Activated CD4-positive, CD25-positive, alpha-beta regulatory T cell treated with anti-CD3 and anti-CD28 coated beads, Interleukin-2, amount 50 U/mL, for 72 hours (primary cell): ENCODE results near the gene TTLL10.

ENCODE experiments used
- DNase-seq: peaks from one replicate; pipeline ENCODE4 v3.0.0; 2021

TTLL10 gene

GRCh38 chr1:1225238-1225845 is 51.7 kb downstream of the TTLL10 start:
- no peak for DNase-seq

DNA sequence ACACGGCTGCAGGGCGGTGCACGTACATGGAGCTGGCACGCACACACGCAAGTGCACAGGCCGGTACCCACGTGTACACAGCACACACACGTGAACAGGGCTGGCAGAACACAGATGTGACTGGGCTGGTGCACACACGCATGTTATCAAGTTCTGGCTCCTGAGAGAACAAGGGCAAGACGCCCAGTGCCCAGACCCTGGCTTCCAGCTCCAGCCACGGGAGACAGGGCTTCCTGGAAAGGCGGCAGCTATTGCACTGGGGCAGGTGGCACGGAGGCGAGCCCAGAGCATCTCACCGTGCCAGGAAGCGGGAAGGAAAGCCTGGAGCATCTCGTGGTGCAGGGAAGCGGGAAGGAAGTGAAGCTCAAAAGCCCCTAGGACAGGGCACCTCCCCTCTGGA is 52.2 kb downstream of the TTLL10 start:
- no peak for DNase-seq

DNA sequence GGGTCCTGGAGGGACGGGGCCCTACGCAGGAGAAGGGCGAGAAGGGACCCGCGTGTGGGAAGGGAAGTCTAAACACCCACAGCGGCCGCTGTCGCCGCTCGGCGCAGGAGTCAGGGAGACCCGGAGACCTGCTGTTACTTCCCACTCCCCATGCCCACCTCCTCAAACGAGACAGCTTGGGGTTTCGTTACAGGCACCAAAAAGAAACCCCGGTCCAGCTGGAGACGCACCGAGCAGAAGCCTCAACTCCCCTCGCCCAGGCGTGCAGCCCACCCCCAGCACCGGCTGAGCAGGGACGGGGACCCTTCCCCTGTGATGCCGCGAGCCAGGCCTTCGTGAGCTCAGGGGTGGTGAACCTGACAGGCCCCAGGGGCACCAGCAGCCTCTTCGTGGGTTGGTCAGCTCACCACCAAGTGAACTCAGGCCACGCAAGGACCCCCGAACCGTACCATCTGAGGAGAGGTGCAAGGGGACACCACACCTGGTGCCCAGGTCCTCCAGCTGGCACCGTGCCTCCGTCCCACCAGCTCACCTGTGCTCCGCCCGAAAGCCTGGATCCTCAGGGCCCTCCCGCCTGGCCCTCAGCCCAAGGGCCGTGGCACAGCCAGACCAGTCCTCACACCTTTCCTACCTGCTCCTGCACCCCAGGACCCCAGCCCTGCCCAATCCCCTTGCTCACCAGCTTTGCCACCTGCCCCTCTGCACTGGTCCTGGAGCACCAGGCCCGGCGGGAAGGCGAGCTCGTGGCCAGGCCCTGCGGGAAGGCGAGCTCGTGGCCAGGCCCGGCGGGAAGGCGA is 53.1 kb downstream of the TTLL10 start:
- no peak for DNase-seq

DNA sequence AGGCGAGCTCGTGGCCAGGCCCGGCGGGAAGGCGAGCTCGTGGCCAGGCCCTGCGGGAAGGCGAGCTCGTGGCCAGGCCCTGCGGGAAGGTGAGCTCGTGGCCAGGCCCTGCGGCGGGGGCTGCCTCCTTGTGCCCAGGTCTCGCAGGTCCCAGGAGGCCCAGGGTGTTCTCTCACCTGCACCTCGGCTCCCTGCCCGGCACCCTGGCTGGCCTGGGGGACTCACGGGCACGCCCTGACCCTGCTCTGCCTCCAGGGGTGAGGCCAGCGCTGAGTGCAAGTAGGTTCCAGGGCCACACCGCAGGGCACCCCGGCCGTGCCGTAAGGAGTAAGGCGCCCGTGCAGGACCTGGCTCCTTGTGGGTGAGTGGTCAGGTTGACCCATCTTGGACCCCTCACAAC is 53.7 kb downstream of the TTLL10 start:
- DNase-seq, result no peak

- DNase-seq, result no peak
Measured at GRCh38 chr1:1228187-1228586, 54.5 kb downstream of the TTLL10 start.

DNA sequence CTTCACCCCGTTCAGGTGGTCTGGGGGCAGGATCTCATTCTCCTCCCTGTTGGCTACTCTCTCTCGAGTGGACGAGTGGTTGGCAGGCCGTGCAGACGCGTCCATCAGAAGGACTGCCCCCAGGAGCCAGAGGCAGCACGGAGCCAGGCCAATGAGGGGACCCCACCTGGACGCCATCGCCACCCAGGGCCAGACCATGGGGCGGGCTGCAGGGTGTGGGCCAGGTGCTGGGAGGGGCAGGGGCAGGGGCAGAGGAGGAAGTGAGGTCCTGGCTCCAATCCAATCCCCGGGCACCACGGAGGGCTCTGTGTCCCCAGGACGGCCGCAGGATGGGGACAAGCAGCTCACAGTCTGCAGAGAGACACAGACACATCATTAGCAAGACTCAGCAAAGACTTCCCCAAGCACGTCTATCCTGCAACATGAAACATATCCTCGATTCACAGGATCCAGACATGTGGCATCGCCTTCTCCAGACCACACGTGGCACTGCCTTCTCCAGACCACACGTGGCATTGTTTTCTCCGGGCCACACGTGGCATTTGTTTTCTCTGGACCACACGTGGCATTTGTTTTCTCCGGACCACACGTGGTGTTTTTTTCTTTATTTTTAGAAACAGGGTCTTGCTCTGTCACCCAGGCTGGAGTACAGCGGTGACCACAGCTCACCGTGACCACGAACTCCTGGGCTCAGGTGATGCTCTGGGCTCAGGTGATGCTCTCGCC is 55.1 kb downstream of the TTLL10 start:
- no peak for DNase-seq

DNA sequence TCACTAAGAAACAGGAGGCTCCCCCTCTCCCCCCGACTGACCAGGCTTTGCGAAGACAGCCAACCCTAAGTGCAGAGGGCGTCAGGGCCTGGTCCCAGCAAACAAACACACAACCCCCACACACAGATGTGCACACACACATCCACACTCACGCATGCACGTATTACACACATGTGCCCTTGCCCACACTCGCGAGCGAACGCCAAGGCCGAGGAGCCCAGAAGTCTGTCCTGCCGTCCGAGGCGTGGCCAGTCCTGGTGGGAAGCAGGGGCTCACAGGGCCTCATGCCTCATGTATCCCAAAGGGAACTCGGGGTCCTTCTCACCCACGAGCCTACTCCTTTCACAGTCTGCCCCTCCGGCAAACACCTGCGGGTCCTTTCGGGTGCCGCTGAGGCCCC is 56.1 kb downstream of the TTLL10 start:
- no peak for DNase-seq

- no peak for DNase-seq
Measured at GRCh38 chr1:1230656-1231399, 57.1 kb downstream of the TTLL10 start.

DNA sequence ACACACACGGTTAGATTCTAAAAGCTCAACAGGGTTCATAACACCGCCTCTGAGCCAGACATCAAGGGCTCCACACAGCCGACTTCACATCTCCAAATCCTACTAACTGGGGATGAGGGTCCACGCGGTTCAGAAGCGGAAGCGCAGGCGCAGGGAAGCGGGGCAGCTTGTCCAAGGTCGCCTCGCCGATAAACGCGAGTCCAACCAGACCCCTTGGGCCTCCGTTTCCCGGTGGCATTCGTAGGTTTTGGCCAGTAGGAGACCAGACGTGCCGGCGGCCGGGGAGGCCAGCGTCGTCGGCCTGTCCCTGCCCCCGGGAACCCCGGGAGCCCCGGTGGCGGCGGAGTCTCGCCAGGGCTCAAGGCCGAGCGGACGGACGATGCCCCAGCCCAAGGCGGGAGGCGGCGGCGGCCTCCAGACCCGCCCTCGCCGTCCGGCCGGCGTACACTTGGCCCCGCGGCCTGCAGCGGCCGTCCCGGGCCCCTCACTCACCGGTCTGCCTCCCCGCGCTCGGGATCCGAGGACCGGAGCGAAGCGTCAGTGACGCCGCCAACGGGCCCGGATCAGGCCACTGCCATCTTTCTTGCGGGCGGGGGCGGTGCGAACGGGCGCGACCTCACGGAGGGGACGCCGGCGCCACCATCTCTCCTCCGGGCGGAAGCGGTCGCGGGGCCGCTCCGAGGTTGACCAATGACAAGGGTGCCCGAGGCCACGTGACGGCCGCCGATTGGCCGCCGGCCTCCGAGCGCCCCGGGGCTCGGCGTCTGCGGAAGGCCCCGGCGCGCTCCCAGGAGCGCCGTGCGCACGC is 57.9 kb downstream of the TTLL10 start, which contains the start of gene SDF4:
Gene SDF4, minus strand, starts transcription at position 602 of the 808 bp plus-strand sequence. CDS start 3,229 bp downstream, outside the sequence.
- peak; percentile 97 for DNase-seq

GRCh38 chr1:1232208-1232795 is 58.6 kb downstream of the TTLL10 start, which contains the start of gene B3GALT6:
TSS of gene B3GALT6 (plus strand) at chr1:1232237. CDS start at chr1:1232279, 42 bp downstream.
- DNase-seq, result no peak

DNA sequence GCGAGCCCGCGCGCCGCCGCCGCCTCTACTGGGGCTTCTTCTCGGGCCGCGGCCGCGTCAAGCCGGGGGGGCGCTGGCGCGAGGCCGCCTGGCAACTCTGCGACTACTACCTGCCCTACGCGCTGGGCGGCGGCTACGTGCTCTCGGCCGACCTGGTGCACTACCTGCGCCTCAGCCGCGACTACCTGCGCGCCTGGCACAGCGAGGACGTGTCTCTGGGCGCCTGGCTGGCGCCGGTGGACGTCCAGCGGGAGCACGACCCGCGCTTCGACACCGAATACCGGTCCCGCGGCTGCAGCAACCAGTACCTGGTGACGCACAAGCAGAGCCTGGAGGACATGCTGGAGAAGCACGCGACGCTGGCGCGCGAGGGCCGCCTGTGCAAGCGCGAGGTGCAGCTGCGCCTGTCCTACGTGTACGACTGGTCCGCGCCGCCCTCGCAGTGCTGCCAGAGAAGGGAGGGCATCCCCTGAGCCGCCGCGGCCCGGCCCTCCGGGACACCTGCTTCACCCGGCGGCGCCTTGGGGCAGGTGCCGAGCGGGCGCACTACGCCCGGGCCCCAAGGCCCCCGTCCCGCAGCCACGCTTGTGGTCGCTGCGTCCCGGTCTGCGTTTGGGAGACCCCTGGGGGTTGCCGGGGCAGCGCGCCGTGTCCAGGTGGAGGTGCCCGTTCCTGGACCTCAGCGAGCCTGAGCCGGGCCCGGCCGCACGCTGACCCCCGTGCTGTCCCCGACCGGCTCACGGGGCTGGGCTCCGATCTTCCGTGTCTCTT is 59.3 kb downstream of the TTLL10 start:
- no peak for DNase-seq

GRCh38 chr1:1233567-1233892 is 59.9 kb downstream of the TTLL10 start:
- DNase-seq, result no peak

DNA sequence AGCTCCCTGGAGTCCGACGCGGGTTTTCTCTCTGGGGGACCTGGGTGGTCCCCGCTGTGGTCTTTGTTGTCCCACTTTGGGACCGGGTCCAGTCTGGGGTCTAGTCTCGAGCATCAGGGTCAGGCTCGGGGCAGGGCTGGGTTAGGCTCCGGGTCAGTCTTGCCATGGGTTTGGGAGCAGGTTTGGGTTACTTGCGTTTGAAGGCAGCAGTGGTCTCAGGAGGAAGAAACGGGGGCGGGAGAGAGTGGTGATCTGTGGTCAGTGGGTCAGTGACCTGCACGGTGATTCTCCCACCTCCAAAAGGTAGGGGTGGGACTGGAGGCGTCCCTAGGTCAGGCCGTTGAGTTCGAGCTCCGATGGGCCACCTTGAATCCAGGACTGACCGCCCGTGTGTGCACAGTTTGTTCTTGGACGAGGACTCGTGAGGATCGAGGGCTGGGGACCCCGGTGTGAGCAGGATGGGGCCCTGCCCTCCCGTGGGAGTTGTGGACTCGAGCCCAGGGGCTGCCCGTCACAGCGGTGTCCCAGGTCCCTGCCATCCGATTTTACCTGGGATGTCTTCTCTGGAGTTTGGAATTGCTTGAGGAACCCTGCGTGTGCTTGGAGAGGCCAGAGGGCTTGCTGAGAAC is 60.6 kb downstream of the TTLL10 start:
- DNase-seq, result no peak

- DNase-seq, result no peak
Measured at GRCh38 chr1:1235016-1235744, 61.5 kb downstream of the TTLL10 start.

- no peak for DNase-seq
Measured at GRCh38 chr1:1236176-1236763, 62.6 kb downstream of the TTLL10 start.

DNA sequence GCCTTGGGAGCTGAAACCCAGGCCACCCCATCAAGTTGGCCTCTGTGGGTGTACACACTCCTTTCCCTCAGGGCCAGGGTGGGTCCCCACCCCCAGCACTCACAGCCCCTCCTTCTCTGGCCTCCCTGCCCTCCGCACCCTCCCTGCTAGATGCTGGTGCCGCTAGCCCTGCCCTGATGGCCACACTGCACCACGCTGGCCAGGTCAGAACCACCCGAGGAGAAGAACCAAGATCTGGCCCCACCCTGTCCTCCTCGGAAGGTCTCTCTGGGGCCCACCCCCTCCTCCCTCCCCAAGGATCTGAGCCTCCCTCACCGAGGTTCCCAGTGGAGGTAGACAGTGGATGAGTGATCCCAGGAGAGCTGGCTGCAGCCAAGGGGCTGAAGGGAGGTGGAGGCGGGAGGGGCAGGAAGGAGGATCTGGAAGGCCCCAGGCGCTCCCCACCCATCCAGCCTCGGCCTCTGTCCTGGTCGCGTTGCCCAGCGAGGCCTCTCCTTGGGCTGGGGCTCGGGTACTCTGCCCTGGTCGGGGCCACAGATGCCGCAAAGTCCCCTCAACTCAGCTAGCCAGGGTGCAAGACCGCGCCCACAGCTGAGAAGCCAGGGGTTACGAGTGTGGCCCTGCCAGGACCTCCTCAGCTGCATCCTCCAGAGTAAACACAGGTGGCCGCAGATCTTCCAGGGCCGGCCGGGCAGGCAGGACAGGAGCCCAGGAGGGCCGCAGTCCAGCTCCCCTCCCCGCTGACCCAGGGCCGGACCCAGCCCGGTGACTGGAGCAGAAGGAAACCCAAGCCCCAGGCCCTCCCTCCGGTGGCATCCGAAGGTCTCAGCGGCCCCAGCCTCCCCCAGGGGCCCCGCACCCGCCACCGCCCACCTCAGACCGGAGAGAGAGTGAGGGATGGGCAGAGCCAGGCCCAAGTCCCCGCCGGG is 63.5 kb downstream of the TTLL10 start:
- DNase-seq, result no peak

DNA sequence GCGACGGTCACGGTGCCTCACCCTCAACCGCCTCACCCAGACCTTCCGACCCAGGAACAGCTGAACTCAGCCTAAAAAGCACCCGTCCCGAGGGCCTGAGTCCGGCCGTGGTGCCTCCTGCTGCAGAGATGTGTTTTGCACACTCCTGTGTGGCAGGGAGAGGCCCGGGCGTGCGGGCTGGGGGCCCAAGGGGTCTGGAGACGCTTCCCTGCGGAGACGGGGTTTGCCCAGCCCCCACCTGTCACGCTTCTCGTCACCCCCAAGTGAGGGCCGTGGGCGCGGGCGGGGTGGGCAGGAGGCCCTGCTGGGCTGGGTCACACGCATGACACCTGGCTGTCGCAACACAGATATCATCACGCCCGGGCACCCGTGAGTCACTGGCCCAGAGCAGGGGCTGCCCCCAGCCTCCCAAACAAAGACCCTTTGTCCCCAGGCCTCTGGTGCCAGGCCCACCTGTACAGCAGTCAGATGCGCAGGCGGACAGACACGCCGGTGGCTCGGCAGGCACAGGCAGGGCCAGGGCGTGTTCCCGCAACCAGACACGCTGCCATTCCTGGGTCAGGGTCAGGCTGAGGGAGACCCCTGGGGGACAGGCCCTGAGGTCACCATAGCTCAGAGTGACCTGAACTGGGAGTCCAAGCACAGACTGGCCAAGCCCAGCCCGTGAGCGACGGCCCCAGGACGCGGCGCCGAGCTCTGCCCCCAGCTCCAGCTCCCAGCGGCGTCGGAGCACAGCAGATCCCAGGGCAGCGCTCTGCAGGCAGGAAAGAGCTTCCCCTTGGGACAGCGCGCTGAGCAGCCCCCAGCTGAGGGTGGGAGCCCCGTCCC is 64.4 kb downstream of the TTLL10 start:
- no peak for DNase-seq
